GM21526 (cell line): ENCODE measurements around the gene HLX.

Experiments
- ATAC-seq: cut with Tn5 transposase; IDR thresholded peaks from one replicate; pipeline ENCODE4 v1.9.1; 2021; ENCODE audit warnings: moderate library complexity; ENCODE audit not compliant: unreplicated experiment, low FRiP score

HLX gene

GRCh38 chr1:220921498-220921897, 42.3 kb downstream of the HLX start:
- no peak for ATAC-seq

DNA sequence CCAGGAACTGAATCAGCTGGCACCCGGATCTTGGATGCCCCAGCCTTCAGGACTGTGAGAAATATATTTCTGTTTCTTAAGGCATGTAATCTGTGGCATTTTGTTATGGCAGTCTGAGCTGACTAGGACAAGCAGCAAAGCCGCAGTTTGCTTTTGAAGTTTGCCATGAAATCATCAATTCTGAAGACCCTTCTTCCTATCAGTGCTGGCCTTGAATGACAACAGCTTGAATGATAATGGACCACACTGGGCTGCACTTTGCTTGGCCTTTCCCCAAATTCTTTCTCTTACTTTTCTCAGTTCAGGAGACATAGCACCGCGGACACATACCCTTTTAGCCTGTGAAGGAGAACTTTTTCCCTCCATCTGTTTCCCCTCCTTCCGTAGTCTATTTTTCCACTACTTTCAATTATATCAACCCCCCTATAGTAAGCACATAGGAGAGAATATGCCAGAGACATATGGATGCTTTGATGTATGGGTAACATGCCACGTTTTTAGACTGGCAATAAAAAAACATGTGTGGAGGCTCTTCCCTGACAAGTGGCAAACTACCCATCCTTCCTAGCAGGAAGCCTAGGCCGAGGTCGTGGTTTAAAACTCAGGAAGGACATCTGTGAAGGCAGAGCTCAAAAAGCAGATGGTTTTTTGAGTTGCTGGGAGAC, 42.9 kb downstream of the HLX start:
- ATAC-seq = no peak

DNA sequence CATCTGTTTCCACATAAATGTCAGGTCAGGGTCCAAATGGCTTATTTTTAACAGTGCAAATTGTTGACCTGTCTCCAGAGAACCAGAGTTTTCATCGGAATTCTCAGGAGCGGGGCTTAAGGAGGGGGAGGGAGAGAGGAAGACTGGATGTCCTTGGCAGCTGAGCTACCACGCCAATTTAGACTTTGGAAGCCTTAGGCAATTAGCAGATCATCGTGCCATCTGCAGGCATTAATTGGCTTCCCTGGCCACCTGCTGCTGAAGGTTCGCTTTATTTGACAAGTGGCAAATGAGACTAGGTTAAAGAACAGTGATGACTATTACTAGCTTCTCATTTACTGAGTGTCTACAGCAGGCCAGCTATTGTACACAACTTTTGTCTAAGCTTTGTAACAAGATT, 43.7 kb downstream of the HLX start:
- ATAC-seq = no peak

- no peak for ATAC-seq
These were observed 45.2 kb downstream of the HLX start for GRCh38 chr1:220924331-220924970.

DNA sequence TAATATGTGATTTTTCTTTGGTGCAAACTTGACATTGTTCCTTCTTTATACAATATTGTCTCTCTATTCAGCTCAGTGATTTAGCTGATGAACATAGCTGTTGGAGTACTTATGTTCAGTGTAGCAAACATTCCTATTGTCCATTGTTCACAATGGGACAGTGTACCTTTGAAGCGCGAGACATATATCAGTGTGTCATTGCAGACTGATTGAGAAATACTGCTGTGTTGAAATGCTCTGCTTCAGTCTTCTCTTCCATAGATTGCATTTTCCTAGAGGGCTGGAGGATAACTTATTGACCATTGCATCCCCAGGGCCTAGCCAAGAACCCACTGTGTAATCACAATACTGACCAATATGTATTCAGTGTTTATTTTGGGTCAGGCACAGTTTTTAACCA, 46.5 kb downstream of the HLX start:
- ATAC-seq = no peak

DNA sequence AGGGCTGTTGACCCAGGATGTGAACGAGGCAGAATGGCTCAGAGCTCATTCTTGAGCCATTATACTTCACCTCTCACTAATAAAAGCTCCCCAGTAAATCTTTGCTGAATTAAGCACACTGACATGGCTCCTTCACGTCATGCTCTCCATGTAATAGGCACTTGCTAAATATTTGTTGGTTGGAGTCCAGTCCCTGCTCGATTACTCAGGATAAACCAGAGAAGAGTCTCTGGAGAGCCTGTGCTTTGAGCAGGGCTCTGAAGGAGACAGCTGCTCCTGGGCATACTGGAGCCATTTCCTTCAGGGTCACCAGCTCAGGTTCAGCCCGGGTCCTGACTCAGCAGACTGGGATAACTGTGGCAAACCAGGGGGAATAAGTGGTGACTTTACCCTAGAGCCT, 46.9 kb downstream of the HLX start:
- no peak for ATAC-seq

DNA sequence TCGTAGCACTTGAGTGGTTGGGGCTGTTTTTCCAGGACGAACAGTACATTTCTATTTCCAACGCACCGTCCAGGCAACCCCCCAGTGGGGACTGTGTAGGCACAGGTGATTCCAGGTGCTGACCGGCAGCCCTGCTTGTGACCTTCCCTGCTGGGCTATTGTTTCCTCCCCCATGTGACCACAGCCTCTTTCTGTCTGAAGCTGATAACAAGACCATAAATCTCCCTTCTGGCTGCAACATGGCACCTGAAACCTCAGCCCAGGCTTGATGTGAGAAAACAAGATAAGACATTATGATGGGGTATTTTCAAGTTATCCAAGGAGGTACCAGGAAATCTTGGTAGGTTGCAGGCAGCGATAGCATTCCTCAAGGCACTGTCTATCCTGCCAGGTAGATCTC, 48.2 kb downstream of the HLX start:
- no peak for ATAC-seq

DNA sequence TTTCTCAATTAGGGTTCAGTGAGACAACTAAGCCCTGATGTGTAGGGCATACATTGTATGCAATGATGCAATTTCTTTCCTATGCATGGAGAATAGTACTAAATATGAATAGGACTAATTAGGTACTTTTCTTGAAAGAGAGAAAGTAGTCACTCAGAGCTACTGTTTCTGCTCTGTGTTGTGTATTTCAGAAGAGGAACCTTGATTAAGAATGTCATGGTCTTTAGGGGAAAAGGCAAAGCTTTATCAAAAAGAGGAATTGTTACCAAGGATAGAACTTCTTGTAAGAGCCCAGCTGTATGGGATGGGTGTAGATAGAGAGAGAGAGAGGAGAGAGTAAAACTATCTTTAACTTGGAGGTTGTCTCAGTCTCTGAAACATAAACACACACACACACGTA, 49.1 kb downstream of the HLX start:
- ATAC-seq = no peak

DNA sequence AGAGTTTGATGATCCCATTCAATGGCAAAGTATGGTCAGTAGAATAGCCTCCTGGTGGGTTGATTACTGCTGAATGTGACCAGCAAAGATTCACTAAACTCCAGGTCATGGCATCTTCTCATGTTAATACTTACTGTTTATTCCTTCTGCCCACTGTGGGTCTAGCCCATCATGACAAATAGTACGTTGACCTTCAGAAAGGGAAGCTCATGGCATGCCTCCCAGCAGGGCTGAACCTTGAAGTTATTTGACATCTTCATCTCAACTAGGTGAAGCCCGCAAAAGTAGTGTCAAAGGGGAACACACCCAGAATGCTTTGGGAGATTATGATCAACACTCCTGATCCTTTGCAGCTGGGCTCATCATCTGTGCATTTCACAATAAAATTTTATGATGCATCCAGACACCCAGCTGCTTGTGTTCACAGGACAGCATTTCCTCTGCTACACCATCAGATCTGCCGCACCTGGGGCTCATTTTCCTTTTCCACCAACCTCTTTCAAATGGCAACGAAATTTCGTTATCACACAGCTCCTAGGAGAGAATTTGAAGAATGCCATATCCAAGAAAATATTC, 49.6 kb downstream of the HLX start:
- ATAC-seq = no peak

GRCh38 chr1:220929304-220929703, 50.1 kb downstream of the HLX start:
- no peak for ATAC-seq
